AG04449 (cell line): ENCODE measurements around the gene GRIP2.

Experiments
- CTCF ChIA-PET: fragments of 350-600 bp; formaldehyde crosslinking; extraction: SDS; loops from one replicate; lab custom pipeline; 2021; ENCODE audit warnings: antibody characterized with exemption; lab: Yijun Ruan, JAX
- POLR2A ChIA-PET: fragments of 400-600, 350-600 bp; formaldehyde crosslinking; extraction: SDS; loops from one replicate; lab custom pipeline; 2020; ENCODE audit warnings: antibody characterized with exemption, inconsistent platforms; lab: Yijun Ruan, JAX
- DNase-seq: peaks from one replicate; pipeline ENCODE4 v3.0.0-alpha.2; 2010; ENCODE audit warnings: low read depth, low spot score
- H3K4me3 ChIP-seq: 2 replicates; pipeline ENCODE4 v1.5.1; 2011; ENCODE audit warnings: low read depth, mild to moderate bottlenecking, control low read depth, low read length
- CTCF ChIP-seq: IDR thresholded peaks from one replicate; pipeline ENCODE4 v1.5.1; 2011; ENCODE audit warnings: mild to moderate bottlenecking, moderate library complexity, low read length, control low read depth, inconsistent platforms; ENCODE audit not compliant: insufficient read depth; ENCODE audit errors: missing control alignments

The GRIP2 gene

GRCh38 chr3:14479591-14479990 lies 60.6 kb downstream of the GRIP2 start:
- no peak for TF ChIP-seq CTCF
- DNase-seq = no peak
- CTCF ChIA-PET = interaction anchor here (1.9 to 4.0 kb wide), 4 partner anchors 12 to 276 kb away, joined by 6 to 19 read pairs (median 10); no protein-coding TSS in a partner anchor
- H3K4me3 ChIP-seq = no peak overlapping the region
- POLR2A ChIA-PET = no interaction called here

- TF ChIP-seq CTCF = no peak
- DNase-seq = no peak
- H3K4me3 ChIP-seq = no peak overlapping the region
- CTCF ChIA-PET = interaction anchor here (1.2 to 4.0 kb wide), 5 partner anchors 12 to 275 kb away, joined by 3 to 19 read pairs (median 9); no protein-coding TSS in a partner anchor
- POLR2A ChIA-PET = no interaction called here
Observed at GRCh38 chr3:14478956-14479550, 61.1 kb downstream of the GRIP2 start.

GRCh38 chr3:14477311-14477935 lies 62.7 kb downstream of the GRIP2 start:
- ChIA-PET CTCF (interaction anchor here (1.0 to 4.0 kb wide), 5 partner anchors 10 to 274 kb away, joined by 4 to 23 read pairs (median 7); no protein-coding TSS in a partner anchor), POLR2A (no interaction called here)
- H3K4me3 ChIP-seq = no peak overlapping the region
- no peak for DNase-seq
- no peak for TF ChIP-seq CTCF

- no peak overlapping the region for H3K4me3 ChIP-seq
- no peak for DNase-seq
- CTCF ChIA-PET = interaction anchor here (1.0 to 4.0 kb wide), 5 partner anchors 9 to 273 kb away, joined by 4 to 23 read pairs (median 7); no protein-coding TSS in a partner anchor
- POLR2A ChIA-PET = no interaction called here
- TF ChIP-seq CTCF = no peak
Observed at GRCh38 chr3:14476583-14477265, 63.4 kb downstream of the GRIP2 start.

GRCh38 chr3:14475621-14476020 lies 64.5 kb downstream of the GRIP2 start:
- TF ChIP-seq CTCF = no peak
- no peak overlapping the region for H3K4me3 ChIP-seq
- ChIA-PET CTCF (interaction anchor here (0.9 to 4.0 kb wide), 6 partner anchors 8 to 272 kb away, joined by 3 to 23 read pairs (median 6); no protein-coding TSS in a partner anchor), POLR2A (no interaction called here)
- no peak for DNase-seq
